ENCODE measurements around the gene LDLRAD3. TPM values are rescaled to one million over a fixed set of nuclear protein-coding genes. Genes with fewer than 3 reads are reported as not detected.
A peak's percentile ranks its signal among the peaks of the same experiment; 100 is the strongest.

LDLRAD3 gene
- total RNA-seq, 1 donor from 2014 or later, result 28.5 TPM

- Mint-ChIP-seq H3K27me3 (ENCODE audit: unreplicated experiment) (peaks cover 7% of the 10 kb centered on the region), H3K4me1 (ENCODE audit: unreplicated experiment) (peaks cover 6% of the 10 kb centered on the region), H3K4me3 (ENCODE audit: unreplicated experiment) (no peak overlapping the region)
Measured at GRCh38 chr11:36000616-36001190, 56.8 kb downstream of the LDLRAD3 start.

GRCh38 chr11:36002196-36002595 is 58.3 kb downstream of the LDLRAD3 start:
- no peak for DNase-seq (ENCODE audit: low spot score)
- peaks cover 12% of the 10 kb centered on the region for H3K9me3 Mint-ChIP-seq (ENCODE audit: unreplicated experiment)
- TF ChIP-seq CTCF (IDR thresholded peaks at IDR 0.05; ENCODE audit: unreplicated experiment), result no peak
- peaks cover 6% of the 10 kb centered on the region for H3K4me1 Mint-ChIP-seq (ENCODE audit: unreplicated experiment)
- peaks cover 24% of the 10 kb centered on the region for H3K36me3 Mint-ChIP-seq (ENCODE audit: low read depth, unreplicated experiment)
- H3K4me3 Mint-ChIP-seq (ENCODE audit: unreplicated experiment), result no peak overlapping the region
- H3K27ac Mint-ChIP-seq (ENCODE audit: unreplicated experiment), result peak overlapping the region; percentile 46
- H3K27me3 Mint-ChIP-seq (ENCODE audit: unreplicated experiment), result peaks cover 7% of the 10 kb centered on the region

More at GRCh38 chr11:36000616-36001190, 56.8 kb downstream of the LDLRAD3 start:
- Mint-ChIP-seq H3K9me3 (ENCODE audit: unreplicated experiment) (peaks cover 12% of the 10 kb centered on the region), H3K27ac (ENCODE audit: unreplicated experiment) (no peak overlapping the region), H3K36me3 (ENCODE audit: low read depth, unreplicated experiment) (peaks cover 27% of the 10 kb centered on the region)
- TF ChIP-seq CTCF (IDR thresholded peaks at IDR 0.05; ENCODE audit: unreplicated experiment), result no peak
- DNase-seq (ENCODE audit: low spot score), result no peak

- TF ChIP-seq CTCF (IDR thresholded peaks at IDR 0.05; ENCODE audit: unreplicated experiment), result no peak
Measured at GRCh38 chr11:36002796-36003195, 58.9 kb downstream of the LDLRAD3 start.

GRCh38 chr11:36006556-36006955 is 62.7 kb downstream of the LDLRAD3 start:
- peaks cover 3% of the 10 kb centered on the region for H3K27me3 Mint-ChIP-seq (ENCODE audit: unreplicated experiment)
- H3K9me3 Mint-ChIP-seq (ENCODE audit: unreplicated experiment), result peaks cover 12% of the 10 kb centered on the region
- H3K4me1 Mint-ChIP-seq (ENCODE audit: unreplicated experiment), result peaks cover 16% of the 10 kb centered on the region
- peaks cover 21% of the 10 kb centered on the region for H3K36me3 Mint-ChIP-seq (ENCODE audit: low read depth, unreplicated experiment)
- H3K27ac Mint-ChIP-seq (ENCODE audit: unreplicated experiment), result no peak overlapping the region
- H3K4me3 Mint-ChIP-seq (ENCODE audit: unreplicated experiment), result no peak overlapping the region
- no peak for TF ChIP-seq CTCF (IDR thresholded peaks at IDR 0.05; ENCODE audit: unreplicated experiment)
- no peak for DNase-seq (ENCODE audit: low spot score)

More at GRCh38 chr11:36002796-36003195, 58.9 kb downstream of the LDLRAD3 start:
- H3K36me3 Mint-ChIP-seq (ENCODE audit: low read depth, unreplicated experiment), result peaks cover 24% of the 10 kb centered on the region
- no peak overlapping the region for H3K4me3 Mint-ChIP-seq (ENCODE audit: unreplicated experiment)
- H3K27me3 Mint-ChIP-seq (ENCODE audit: unreplicated experiment), result peaks cover 7% of the 10 kb centered on the region
- peaks cover 6% of the 10 kb centered on the region for H3K4me1 Mint-ChIP-seq (ENCODE audit: unreplicated experiment)
- DNase-seq (ENCODE audit: low spot score), result no peak
- H3K27ac Mint-ChIP-seq (ENCODE audit: unreplicated experiment), result no peak overlapping the region
- H3K9me3 Mint-ChIP-seq (ENCODE audit: unreplicated experiment), result peaks cover 12% of the 10 kb centered on the region

- peaks cover 12% of the 10 kb centered on the region for H3K9me3 Mint-ChIP-seq (ENCODE audit: unreplicated experiment)
- no peak overlapping the region for H3K27ac Mint-ChIP-seq (ENCODE audit: unreplicated experiment)
- H3K27me3 Mint-ChIP-seq (ENCODE audit: unreplicated experiment), result peaks cover 3% of the 10 kb centered on the region
- peaks cover 20% of the 10 kb centered on the region for H3K36me3 Mint-ChIP-seq (ENCODE audit: low read depth, unreplicated experiment)
- TF ChIP-seq CTCF (IDR thresholded peaks at IDR 0.05; ENCODE audit: unreplicated experiment), result no peak
- no peak overlapping the region for H3K4me3 Mint-ChIP-seq (ENCODE audit: unreplicated experiment)
- DNase-seq (ENCODE audit: low spot score), result no peak
- H3K4me1 Mint-ChIP-seq (ENCODE audit: unreplicated experiment), result peaks cover 13% of the 10 kb centered on the region
Measured at GRCh38 chr11:36007127-36007655, 63.3 kb downstream of the LDLRAD3 start.
